ENCODE measurements around the gene SLC66A2.

The SLC66A2 gene

DNA sequence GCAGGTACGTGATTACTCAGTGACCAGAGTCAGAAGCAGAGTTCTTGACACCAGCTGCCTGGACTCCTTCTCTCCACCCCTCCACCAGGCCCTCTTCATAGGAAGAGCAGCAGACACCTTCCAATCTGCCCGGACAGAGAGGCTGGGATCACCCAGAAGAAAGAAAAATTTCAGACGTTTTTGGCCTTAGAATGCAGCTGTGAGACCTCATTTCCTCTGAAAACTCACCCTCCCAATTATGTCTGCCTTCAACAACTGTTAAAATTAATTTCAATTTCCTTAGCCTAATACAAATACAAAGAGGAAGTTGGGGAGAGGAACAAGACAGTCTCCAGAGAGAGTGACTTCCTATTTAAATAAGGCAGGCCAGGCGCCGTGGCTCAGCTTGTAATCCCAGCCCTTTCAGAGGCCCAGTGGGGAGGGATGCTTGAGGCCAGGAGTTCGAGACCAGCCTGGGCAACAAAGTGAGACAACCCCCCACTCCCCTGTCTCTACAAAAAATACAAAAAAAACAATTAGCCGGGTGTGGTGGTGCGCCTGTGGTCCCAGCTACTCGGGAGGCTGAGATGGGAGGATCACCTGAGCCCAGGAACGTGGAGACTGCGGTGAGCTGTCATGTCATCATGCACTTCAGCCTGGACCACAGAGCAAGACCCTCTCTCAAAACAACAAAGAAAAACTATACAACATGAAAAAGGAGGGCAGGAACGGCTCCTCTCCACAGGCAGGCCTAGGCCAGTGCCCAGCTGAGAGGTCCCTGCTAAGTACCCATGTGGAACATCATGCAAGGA lies 1.6 kb downstream of the SLC66A2 start:
- no peak for DNase-seq (ENCODE audit: low spot score)

DNA sequence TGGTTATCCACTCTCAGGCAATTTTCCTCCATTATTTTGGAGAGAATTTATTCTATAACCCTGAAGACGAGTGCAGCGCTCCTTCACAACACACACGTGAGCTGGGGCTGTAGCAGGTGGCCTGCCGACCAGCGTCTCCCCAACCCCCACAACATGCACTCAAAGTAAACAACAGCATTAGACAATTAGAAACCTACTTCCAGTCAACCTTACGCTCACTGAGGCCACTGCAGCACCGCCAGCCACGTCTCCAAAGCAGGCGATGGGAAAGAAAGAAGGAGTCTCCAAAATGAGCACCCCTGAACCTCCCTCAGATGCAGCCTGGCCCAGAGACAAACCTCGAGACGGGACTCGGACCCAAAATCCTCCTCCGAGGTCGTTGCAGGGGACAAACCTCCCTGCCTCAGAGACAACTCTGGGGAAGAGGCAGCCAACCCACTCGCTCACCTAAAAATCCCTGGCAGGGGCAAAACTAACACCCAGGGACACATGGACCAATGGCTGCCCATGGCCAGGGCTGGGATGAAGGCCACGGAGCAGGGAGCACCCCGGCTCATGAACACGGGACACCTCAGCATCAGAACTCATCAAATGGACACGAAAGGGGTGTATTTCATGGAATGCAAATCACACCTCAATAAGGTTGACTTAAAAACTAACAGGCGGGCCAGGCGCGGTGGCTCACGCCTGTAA lies 2.6 kb downstream of the SLC66A2 start:
- DNase-seq (ENCODE audit: low spot score), result no peak

DNA sequence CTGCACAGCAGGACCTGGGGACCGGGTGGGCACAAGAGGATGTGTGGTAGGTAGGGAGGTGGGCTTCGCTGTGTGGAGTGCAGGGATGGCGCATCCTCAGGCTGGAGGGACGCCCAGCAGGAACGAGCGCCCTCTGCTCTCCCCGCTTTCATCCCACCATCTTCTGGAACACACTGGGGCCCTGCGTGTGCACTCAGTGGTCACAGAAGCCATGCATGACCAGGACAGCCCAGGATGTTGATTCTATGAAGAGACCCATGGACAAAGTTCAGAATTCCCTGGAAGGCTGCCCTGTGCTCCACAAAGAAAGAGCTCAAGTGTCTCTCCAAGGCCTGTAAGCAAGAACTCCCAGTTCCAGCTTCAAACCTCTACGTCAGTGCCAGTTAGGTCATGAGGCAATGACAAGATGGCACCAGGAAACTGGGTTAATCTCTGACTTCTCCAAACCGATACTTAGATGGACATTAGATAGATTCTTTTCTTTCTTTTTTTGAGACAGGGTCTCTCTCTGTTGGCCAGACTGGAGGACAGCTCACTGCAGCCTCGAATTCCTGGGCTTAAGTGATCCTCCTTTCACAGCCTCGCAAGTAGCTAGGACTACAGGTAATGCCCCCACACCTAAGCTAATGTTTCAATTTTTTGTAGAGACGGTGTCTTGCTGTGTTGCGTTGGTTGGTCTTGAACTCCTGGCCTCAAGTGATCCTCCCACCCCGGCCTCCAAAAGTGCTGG lies 3.4 kb downstream of the SLC66A2 start:
- DNase-seq (ENCODE audit: low spot score), result no peak

DNA sequence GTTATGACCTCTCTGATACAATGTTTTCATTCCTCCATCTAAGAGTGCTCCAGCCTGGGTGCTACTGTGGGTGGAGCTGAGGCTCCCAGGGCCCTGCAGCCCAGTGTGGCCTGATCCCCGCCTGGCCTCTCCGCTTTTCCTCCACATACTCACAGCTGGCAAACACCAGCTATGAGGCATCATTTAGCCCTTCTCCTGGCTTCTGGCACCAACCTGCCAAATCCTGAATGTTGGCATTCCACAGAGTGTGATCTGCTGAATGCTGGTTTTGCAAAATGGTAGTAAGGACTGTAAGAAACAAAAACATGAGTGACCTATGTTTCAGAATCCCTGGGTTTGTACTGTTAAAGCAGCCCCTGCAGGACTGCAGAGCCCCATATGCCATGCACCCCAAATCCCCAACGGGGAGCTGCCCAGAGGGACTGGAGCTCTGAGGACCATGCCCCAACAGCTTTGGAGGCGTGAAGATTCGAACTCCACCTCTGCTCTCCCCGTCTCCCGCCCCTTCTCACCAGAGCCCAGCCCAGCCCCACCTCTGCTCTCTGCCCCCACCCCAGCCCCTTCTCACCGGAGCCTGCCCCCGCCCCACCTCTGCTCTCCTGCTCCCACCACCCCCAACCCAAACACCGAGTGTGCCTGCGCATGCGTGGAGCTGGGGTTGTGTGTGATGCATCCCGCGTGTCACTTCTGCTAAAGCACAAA lies 4.2 kb downstream of the SLC66A2 start:
- no peak for DNase-seq (ENCODE audit: low spot score)

GRCh38 chr18:79945118-79946042 lies 6.1 kb downstream of the SLC66A2 start:
- no peak for DNase-seq (ENCODE audit: low spot score)

DNA sequence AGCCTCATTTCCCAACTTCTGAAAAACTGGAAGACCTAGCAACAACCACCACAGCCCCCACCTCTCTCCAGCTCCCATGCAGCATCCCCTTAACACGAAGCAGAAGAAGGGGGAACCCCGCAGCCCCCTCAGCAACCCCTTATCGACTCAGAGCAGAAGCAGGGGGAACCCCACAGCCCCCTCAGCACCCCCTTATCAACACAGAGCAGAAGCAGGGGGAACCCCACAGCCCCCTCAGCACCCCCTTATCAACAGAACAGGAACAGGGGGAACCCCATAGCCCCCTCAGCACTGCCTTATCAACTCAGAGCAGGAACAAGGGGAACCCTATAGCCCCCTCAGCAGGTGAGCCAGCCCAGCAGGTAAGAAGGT lies 6.7 kb downstream of the SLC66A2 start:
- no peak for DNase-seq (ENCODE audit: low spot score)

DNA sequence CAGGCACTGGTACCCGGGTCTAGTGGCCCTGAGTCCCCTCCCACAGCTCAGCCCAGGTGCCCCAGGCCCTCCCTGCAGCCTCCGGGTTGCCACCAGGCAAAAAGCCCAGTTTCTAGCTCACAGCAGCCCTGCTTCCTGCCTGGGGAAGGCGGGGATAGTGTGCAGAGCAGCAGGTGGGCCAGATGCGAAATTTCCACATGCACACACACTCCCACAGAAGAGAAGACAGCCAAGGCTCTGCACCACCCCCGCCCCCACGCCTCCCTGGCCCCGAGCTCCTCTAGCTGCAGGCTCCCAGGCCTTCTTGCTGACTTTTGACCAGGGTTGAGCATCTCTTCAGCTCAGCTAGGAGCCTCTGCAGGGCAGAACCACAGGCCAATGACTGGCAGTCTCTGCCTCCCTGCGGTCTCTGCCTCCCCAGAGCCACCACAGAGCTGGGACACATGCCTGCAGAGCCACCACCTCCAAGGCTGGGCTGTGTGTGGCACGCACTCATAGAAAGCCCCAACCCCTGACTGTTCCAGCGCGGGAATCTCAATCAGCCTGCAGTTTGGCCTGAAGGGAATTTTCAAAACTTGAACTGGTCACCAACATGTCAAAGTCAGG lies 7.2 kb downstream of the SLC66A2 start:
- DNase-seq (ENCODE audit: low spot score), result no peak

GRCh38 chr18:79943608-79944125 lies 7.8 kb downstream of the SLC66A2 start:
- DNase-seq (ENCODE audit: low spot score), result no peak

GRCh38 chr18:79942786-79943607 lies 8.5 kb downstream of the SLC66A2 start:
- no peak for DNase-seq (ENCODE audit: low spot score)

DNA sequence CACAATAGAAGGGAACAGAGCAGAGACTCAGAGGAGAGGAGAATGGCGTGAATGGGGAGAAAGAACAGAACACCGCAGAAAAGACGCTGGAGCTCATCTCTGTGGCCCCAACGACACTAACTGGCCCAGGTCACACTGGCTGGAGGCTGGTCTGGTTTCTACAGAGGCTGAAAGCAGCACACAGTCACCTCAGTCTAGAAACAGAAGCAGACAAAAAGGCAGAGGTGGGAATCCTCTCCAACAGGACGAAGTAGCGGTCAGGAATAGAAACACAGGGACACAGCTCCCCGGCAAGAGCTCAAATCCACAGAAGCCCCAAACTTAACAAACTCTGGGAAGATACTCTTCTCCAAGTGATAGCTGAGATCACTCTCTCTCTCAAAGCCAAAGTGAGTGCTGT lies 9.2 kb downstream of the SLC66A2 start:
- no peak for DNase-seq (ENCODE audit: low spot score)

- DNase-seq (ENCODE audit: low spot score), result no peak
Measured at GRCh38 chr18:79941473-79942119, 9.9 kb downstream of the SLC66A2 start.

GRCh38 chr18:79940814-79941472 lies 10.5 kb downstream of the SLC66A2 start:
- DNase-seq (ENCODE audit: low spot score), result no peak

DNA sequence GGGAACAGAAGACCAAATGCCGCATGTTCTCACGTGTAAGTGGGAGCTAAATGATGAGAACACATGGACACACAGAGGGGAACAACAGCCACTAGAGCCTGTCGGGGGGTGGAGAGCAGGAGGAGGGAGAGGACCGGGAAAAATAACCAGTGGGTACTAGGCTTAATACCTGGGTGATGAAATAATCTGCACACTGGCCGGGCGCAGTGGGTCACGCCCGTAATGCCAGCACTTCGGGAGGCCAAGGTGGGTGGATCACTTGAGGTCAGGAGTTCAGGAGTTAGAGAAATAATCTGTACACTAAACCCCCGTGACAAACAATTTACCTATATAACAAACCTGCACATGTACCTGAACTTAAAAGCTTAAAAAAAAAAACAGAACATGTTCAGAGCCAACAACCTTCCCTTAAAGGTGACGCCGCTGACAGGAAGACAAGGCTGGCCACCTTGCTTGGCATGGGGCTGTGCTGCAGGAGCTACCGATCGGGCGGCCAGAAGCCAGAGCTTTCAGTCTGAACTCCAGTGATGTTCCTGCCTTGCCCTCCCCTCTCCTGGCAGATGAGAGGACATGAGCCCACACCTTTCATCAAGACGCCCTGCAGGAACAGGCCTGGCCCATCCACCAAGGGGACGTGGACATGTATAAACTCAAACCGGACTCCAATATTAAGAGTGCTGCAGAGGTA lies 11.2 kb downstream of the SLC66A2 start:
- no peak for DNase-seq (ENCODE audit: low spot score)

DNA sequence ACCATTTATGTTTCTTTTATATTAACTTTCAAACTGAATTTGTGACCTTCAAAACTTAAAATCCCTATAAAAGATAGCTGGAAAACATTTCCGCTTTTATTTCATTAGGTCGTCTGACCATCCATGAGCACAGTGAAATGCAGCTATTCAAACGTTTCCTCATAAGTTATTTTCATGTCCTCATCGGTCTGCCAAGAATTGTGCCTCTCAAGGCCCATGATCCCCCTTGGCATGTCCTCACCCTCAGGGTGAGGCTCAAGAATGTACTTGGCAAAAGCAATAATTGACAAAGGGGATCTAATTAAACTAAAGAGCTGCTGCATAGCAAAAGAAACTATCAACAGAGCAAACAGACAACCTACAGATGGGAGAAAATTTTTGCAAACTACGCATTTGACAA lies 12.4 kb downstream of the SLC66A2 start:
- no peak for DNase-seq (ENCODE audit: low spot score)

GRCh38 chr18:79938196-79938595 lies 13.3 kb downstream of the SLC66A2 start:
- DNase-seq (ENCODE audit: low spot score), result no peak

DNA sequence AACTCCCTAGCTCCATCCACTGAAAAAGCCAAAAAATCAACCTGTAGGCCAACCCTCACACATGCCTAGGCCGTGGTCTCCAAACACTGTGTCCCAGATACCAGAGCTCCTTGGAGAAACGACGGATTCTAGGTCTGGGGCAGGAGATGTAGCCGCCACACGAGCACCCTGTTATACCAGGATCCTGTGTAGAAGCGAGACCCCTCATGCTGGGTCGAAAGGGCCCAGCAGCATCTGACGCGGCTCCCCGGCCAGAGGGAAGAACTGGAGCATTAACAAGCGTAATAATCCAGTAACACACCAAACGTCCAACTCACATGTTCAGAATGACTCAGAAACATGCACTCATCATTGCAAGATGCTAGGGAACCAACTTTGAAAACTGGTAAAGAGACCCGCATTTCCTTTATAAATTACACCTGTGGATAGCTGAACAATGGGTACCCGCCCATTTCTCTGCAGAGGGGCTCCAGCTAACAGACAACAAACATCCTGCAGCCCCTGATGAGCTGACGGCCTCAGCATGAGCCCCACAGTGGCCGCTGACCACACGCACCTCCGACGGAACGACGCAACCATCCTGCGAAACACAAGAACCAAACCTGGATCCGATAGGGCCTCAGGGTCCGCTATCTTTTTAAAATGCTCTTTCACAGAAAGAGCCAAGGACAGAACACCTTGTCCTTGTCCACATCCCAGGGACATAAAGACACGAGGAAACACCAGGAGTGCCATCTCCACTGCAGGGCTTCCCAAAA lies 14.2 kb downstream of the SLC66A2 start:
- DNase-seq (ENCODE audit: low spot score), result no peak

DNA sequence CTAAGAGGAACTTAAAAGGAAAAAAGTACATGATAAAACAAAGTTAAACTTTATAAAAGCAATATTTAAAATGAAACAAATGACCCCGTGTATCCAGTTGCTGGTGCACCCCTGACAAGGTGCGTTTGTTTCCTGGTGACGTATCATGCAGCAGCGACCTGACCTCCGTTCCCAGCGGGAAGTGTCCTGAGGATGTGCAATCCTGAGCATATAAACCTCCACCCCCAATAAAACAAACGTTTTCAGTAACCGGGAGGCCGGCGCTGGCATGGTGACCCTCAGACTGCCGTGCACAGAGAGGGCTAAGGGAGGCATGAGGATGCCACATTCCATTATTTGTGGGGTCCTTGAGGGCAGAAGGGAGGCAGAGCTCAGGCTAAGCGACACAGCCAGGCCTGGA lies 14.8 kb downstream of the SLC66A2 start:
- DNase-seq (ENCODE audit: low spot score), result no peak

Data from CD4-positive, alpha-beta T cell treated with Interleukin-15 for 4 hours (primary cell).